Measurements from ENCODE around the gene KRTCAP3. TPM values are rescaled to one million over a fixed set of nuclear protein-coding genes. Genes with fewer than 3 reads are reported as not detected.
A peak's percentile ranks its signal among the peaks of the same experiment; 100 is the strongest.

Gene KRTCAP3
- total and polyA plus RNA-seq, 9 of the 15 experiments (the other 6 are each of a cell fraction or from before 2014, with no cell fraction given), result 0.24 to 1.4 (median 0.73) TPM

GRCh38 chr2:27489498-27490397 is 47.6 kb downstream of the KRTCAP3 start, which contains the start of gene IFT172 (continued):
- peak; percentile 94 for TF ChIP-seq ESRRA (IDR thresholded peaks at IDR 0.05; ENCODE audit: borderline replicate concordance, low read depth)
- TF ChIP-seq PTBP1 (IDR thresholded peaks at IDR 0.05; ENCODE audit: low read depth, low read length), result no peak
- TF ChIP-seq ZBTB40 (IDR thresholded peaks at IDR 0.05), result no peak
- no peak for TF ChIP-seq ZBTB40 (CRISPR knock-in tag; IDR thresholded peaks at IDR 0.05)
- TF ChIP-seq HCFC1 (IDR thresholded peaks at IDR 0.05; ENCODE audit: low read depth, low read length), result peak; percentile 89
- TF ChIP-seq PHTF2 (CRISPR knock-in tag; IDR thresholded peaks at IDR 0.05), result no peak
- no peak for TF ChIP-seq POLR2AphosphoS2 (IDR thresholded peaks at IDR 0.05; ENCODE audit: low read length)
- no peak for TF ChIP-seq THAP7 (CRISPR knock-in tag; IDR thresholded peaks at IDR 0.05)
- no peak for TF ChIP-seq SLC30A9 (CRISPR knock-in tag; IDR thresholded peaks at IDR 0.05)
- no peak for TF ChIP-seq ZNF444 (CRISPR knock-in tag; IDR thresholded peaks at IDR 0.05)
- no peak for TF ChIP-seq ZNF507 (tag; conservative IDR thresholded peaks at IDR 0.05)
- TF ChIP-seq ZFPM2 (CRISPR knock-in tag; IDR thresholded peaks at IDR 0.05), result no peak
- TF ChIP-seq TARDBP (IDR thresholded peaks at IDR 0.05), result no peak
- TF ChIP-seq USF2 (CRISPR knock-in tag; IDR thresholded peaks at IDR 0.05), result no peak
- TF ChIP-seq ZNF197 (CRISPR knock-in tag; IDR thresholded peaks at IDR 0.05; ENCODE audit: low read depth), result no peak
- TF ChIP-seq TRIM25 (IDR thresholded peaks at IDR 0.05; ENCODE audit: borderline replicate concordance), result no peak
